ENCODE measurements around the gene ATP5MG.

ATP5MG gene

DNA sequence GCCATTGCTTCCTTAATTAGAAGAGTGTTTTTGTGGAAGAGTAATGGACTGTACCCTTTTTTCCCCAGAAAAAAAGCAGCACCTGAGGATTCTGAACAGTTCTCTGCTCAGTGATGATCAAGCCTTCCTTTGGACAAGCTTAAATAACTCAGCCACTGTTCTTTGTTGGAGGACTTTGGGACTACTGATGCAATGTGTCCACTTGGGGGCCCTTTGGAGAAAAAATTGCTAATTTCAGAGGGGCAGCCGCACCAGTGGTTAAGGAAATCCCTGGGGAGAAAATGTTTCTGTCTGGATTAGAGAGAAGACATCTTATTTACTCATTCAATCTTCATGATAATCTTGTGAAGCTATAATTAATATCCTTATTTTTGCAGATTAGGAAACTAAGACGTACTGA, 29.6 kb downstream of the ATP5MG start:
- Histone ChIP-seq H3K4me3 (ENCODE audit: low read depth, low read length) (no peak overlapping the region), H3K9me3 (ENCODE audit: control insufficient read depth, insufficient read depth, low read depth, low read length) (no peaks in the 10 kb centered on the region), H3K36me3 (ENCODE audit: control insufficient read depth in 2 of 2, insufficient read depth in 1 of 2, low read length in 2 of 2) (no peaks in the 10 kb centered on the region), H3K27ac (ENCODE audit: extremely low read depth, low read depth, low read length) (no peak overlapping the region), H3K4me1 (ENCODE audit: control insufficient read depth, insufficient read depth, low read length) (no peaks in the 10 kb centered on the region)
- no peak for TF ChIP-seq KLF9 (tag by site-specific recombination; IDR thresholded peaks at IDR 0.05; ENCODE audit: low read depth)
- no peak for TF ChIP-seq ZNF623 (tag by site-specific recombination; IDR thresholded peaks at IDR 0.05)
- TF ChIP-seq, protein P1, sequence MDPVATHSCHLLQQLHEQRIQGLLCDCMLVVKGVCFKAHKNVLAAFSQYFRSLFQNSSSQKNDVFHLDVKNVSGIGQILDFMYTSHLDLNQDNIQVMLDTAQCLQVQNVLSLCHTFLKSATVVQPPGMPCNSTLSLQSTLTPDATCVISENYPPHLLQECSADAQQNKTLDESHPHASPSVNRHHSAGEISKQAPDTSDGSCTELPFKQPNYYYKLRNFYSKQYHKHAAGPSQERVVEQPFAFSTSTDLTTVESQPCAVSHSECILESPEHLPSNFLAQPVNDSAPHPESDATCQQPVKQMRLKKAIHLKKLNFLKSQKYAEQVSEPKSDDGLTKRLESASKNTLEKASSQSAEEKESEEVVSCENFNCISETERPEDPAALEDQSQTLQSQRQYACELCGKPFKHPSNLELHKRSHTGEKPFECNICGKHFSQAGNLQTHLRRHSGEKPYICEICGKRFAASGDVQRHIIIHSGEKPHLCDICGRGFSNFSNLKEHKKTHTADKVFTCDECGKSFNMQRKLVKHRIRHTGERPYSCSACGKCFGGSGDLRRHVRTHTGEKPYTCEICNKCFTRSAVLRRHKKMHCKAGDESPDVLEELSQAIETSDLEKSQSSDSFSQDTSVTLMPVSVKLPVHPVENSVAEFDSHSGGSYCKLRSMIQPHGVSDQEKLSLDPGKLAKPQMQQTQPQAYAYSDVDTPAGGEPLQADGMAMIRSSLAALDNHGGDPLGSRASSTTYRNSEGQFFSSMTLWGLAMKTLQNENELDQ (tag by site-specific recombination; IDR thresholded peaks at IDR 0.05; ENCODE audit: low read depth), result no peak
- TF ChIP-seq, protein P2, sequence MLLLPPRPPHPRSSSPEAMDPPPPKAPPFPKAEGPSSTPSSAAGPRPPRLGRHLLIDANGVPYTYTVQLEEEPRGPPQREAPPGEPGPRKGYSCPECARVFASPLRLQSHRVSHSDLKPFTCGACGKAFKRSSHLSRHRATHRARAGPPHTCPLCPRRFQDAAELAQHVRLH (tag by site-specific recombination; IDR thresholded peaks at IDR 0.05), result no peak
- TF ChIP-seq ZNF2 (tag by site-specific recombination; IDR thresholded peaks at IDR 0.05), result no peak
- TF ChIP-seq SP3 (tag by site-specific recombination; IDR thresholded peaks at IDR 0.05), result no peak
- TF ChIP-seq, protein P3, sequence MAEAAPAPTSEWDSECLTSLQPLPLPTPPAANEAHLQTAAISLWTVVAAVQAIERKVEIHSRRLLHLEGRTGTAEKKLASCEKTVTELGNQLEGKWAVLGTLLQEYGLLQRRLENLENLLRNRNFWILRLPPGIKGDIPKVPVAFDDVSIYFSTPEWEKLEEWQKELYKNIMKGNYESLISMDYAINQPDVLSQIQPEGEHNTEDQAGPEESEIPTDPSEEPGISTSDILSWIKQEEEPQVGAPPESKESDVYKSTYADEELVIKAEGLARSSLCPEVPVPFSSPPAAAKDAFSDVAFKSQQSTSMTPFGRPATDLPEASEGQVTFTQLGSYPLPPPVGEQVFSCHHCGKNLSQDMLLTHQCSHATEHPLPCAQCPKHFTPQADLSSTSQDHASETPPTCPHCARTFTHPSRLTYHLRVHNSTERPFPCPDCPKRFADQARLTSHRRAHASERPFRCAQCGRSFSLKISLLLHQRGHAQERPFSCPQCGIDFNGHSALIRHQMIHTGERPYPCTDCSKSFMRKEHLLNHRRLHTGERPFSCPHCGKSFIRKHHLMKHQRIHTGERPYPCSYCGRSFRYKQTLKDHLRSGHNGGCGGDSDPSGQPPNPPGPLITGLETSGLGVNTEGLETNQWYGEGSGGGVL (tag by site-specific recombination; IDR thresholded peaks at IDR 0.05), result no peak
- TF ChIP-seq ZNF138 (tag by site-specific recombination; IDR thresholded peaks at IDR 0.05; ENCODE audit: borderline replicate concordance), result no peak
- TF ChIP-seq, protein P4, sequence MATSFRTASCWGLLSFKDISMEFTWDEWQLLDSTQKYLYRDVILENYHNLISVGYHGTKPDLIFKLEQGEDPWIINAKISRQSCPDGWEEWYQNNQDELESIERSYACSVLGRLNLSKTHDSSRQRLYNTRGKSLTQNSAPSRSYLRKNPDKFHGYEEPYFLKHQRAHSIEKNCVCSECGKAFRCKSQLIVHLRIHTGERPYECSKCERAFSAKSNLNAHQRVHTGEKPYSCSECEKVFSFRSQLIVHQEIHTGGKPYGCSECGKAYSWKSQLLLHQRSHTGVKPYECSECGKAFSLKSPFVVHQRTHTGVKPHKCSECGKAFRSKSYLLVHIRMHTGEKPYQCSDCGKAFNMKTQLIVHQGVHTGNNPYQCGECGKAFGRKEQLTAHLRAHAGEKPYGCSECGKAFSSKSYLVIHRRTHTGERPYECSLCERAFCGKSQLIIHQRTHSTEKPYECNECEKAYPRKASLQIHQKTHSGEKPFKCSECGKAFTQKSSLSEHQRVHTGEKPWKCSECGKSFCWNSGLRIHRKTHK (tag by site-specific recombination; IDR thresholded peaks at IDR 0.05), result no peak
- no peak for TF ChIP-seq ZBTB21 (tag by site-specific recombination; IDR thresholded peaks at IDR 0.05)
- TF ChIP-seq GLI4 (tag by site-specific recombination; IDR thresholded peaks at IDR 0.05), result no peak
- CTCF ChIA-PET, result no interaction called here
- POLR2A ChIA-PET, result no interaction called here

DNA sequence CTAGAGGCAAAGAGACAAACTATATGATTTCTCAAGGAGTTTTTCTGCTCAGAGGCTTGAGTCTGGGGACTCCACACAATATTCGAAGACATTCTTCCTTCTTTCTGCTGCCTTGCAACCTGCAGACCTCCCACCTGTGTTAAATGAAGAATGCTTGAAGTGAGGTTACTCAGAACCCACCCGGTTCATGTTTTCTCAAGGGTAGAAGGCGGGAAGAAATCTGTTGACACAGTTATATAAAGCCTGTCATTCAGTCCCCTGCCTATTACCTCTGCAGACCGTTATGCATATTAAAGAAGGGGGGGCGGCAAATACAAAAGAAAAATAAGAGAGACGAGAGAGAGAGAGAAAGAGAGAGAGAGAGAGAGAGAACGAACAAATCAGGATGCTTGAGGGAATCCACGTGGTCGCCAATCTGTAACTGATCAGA, 32.7 kb downstream of the ATP5MG start:
- ChIA-PET CTCF (no interaction called here), POLR2A (interaction anchor here (3.4 kb wide), 1 partner anchor 11 kb away, joined by 10 read pairs; no protein-coding TSS in a partner anchor)

More for the DNA sequence above, 32.7 kb downstream of the ATP5MG start:
- no peak overlapping the region for H3K27ac ChIP-seq (ENCODE audit: extremely low read depth, low read depth, low read length)
- peaks cover 0 to under 1% of the 10 kb centered on the region in 2 experiments; a peak in 1 of 3 replicates for H3K36me3 ChIP-seq (ENCODE audit: control insufficient read depth in 2 of 2, insufficient read depth in 1 of 2, low read length in 2 of 2)
- TF ChIP-seq SP7 (tag by site-specific recombination; IDR thresholded peaks at IDR 0.05), result peak; percentile 26; the same call in 1 of the 2 replicates
- TF ChIP-seq ZNF768 (tag by site-specific recombination; IDR thresholded peaks at IDR 0.05), result peak; percentile 56; the same call in 1 of the 2 replicates
- peak; percentile 98 for TF ChIP-seq ZNF596 (tag by site-specific recombination; IDR thresholded peaks at IDR 0.05)
- 0 out of 2 replicates have a peak, but pooled peaks have one; percentile 6 for TF ChIP-seq GLIS1 (tag by site-specific recombination; IDR thresholded peaks at IDR 0.05)
- TF ChIP-seq, protein P5, sequence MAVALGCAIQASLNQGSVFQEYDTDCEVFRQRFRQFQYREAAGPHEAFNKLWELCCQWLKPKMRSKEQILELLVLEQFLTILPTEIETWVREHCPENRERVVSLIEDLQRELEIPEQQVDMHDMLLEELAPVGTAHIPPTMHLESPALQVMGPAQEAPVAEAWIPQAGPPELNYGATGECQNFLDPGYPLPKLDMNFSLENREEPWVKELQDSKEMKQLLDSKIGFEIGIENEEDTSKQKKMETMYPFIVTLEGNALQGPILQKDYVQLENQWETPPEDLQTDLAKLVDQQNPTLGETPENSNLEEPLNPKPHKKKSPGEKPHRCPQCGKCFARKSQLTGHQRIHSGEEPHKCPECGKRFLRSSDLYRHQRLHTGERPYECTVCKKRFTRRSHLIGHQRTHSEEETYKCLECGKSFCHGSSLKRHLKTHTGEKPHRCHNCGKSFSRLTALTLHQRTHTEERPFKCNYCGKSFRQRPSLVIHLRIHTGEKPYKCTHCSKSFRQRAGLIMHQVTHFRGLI (tag by site-specific recombination; IDR thresholded peaks at IDR 0.05), result no peak
- TF ChIP-seq, protein P3 (tag by site-specific recombination; IDR thresholded peaks at IDR 0.05), result 0 out of 2 replicates have a peak, but pooled peaks have one; percentile 12
- 0 out of 2 replicates have a peak, but pooled peaks have one; percentile 39 for TF ChIP-seq KLF16 (tag by site-specific recombination; IDR thresholded peaks at IDR 0.05)
- TF ChIP-seq, protein P6, sequence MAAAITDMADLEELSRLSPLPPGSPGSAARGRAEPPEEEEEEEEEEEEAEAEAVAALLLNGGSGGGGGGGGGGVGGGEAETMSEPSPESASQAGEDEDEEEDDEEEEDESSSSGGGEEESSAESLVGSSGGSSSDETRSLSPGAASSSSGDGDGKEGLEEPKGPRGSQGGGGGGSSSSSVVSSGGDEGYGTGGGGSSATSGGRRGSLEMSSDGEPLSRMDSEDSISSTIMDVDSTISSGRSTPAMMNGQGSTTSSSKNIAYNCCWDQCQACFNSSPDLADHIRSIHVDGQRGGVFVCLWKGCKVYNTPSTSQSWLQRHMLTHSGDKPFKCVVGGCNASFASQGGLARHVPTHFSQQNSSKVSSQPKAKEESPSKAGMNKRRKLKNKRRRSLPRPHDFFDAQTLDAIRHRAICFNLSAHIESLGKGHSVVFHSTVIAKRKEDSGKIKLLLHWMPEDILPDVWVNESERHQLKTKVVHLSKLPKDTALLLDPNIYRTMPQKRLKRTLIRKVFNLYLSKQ (tag by site-specific recombination; IDR thresholded peaks at IDR 0.05; ENCODE audit: borderline replicate concordance), result no peak
- TF ChIP-seq ZNF473 (tag by site-specific recombination; IDR thresholded peaks at IDR 0.05), result no peak
- TF ChIP-seq ZNF24 (tag by site-specific recombination; IDR thresholded peaks at IDR 0.05), result no peak
- no peak for TF ChIP-seq ZNF146 (tag by site-specific recombination; IDR thresholded peaks at IDR 0.05)
- peak; percentile 79 for TF ChIP-seq TCF7L2 (IDR thresholded peaks at IDR 0.05; ENCODE audit: borderline replicate concordance, low read depth, low read length)
- H3K4me3 ChIP-seq (ENCODE audit: low read depth, low read length), result no peak overlapping the region
- H3K9me3 ChIP-seq (ENCODE audit: control insufficient read depth, insufficient read depth, low read depth, low read length), result no peaks in the 10 kb centered on the region
- H3K4me1 ChIP-seq (ENCODE audit: control insufficient read depth, insufficient read depth, low read length), result peaks cover 3% of the 10 kb centered on the region; the same call in 1 of the 2 replicates
